Activated T-helper 17 cell treated with anti-CD3 and anti-CD28 coated beads, Interleukin-2, amount 50 U/mL, for 72 hours (primary cell): ENCODE results near the gene SUFU. TPM values are rescaled to one million over a fixed set of nuclear protein-coding genes. Genes with fewer than 3 reads are reported as not detected.
A peak's percentile ranks its signal among the peaks of the same experiment; 100 is the strongest.

Source experiments
- ATAC-seq: fragments of 150-1000 bp; cut with Tn5 transposase; replicated peaks from 2 replicates; pipeline ENCODE4 v1.10.0; 2021; ENCODE audit warnings: mild to moderate bottlenecking, moderate library complexity
- H3K27ac Mint-ChIP-seq: one replicate; pipeline ENCODE4 v1.8.0; 2022; ENCODE audit warnings: mixed read lengths
- H3K27me3 Mint-ChIP-seq: one replicate; pipeline ENCODE4 v1.8.0; 2022; ENCODE audit warnings: mixed read lengths
- H3K36me3 Mint-ChIP-seq: one replicate; pipeline ENCODE4 v1.8.0; 2022; ENCODE audit warnings: low read depth, mild to moderate bottlenecking, mixed read lengths
- H3K4me1 Mint-ChIP-seq: one replicate; pipeline ENCODE4 v1.8.0; 2022; ENCODE audit warnings: mixed read lengths
- H3K4me3 Mint-ChIP-seq: one replicate; pipeline ENCODE4 v1.8.0; 2022; ENCODE audit warnings: mild to moderate bottlenecking, mixed read lengths
- H3K9me3 Mint-ChIP-seq: one replicate; pipeline ENCODE4 v1.8.0; 2022; ENCODE audit warnings: mixed read lengths
- total RNA-seq, 2 donors: library from RNA; stranded (reverse); gene quantifications; one replicate each; pipeline ENCODE4 v1.2.3, GENCODE V29; 2022

SUFU gene
- total RNA-seq, 2 donors from 2014 or later: 11.1 to 16.2 TPM

GRCh38 chr10:102616066-102616770 lies 112.4 kb downstream of the SUFU start:
- Mint-ChIP-seq H3K4me3 (no peak overlapping the region), H3K9me3 (no peaks in the 10 kb centered on the region), H3K27ac (no peak overlapping the region), H3K27me3 (no peaks in the 10 kb centered on the region), H3K4me1 (peaks cover 21% of the 10 kb centered on the region), H3K36me3 (peaks cover 23% of the 10 kb centered on the region)
- ATAC-seq: no peak

DNA sequence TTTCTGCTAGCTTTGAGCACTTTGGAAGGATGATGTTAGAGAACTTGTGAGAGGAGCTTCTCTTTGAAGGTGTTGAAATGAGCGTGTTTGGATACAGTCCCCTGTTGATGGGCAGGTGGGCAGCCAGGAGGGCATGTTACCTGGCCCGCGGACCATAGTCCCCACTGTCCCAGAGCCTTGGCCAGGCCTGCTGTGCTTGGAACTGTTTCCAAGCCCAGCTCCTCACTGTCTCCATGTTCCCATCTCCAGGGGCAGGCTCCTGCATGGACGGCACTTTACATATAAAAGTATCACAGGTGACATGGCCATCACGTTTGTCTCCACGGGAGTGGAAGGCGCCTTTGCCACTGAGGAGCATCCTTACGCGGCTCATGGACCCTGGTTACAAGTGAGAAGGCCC lies 113.3 kb downstream of the SUFU start:
- Mint-ChIP-seq H3K4me1 (peaks cover 15% of the 10 kb centered on the region), H3K36me3 (peaks cover 23% of the 10 kb centered on the region), H3K4me3 (no peak overlapping the region), H3K9me3 (no peaks in the 10 kb centered on the region), H3K27me3 (no peaks in the 10 kb centered on the region), H3K27ac (peak overlapping the region; percentile 78)
- ATAC-seq: no peak

DNA sequence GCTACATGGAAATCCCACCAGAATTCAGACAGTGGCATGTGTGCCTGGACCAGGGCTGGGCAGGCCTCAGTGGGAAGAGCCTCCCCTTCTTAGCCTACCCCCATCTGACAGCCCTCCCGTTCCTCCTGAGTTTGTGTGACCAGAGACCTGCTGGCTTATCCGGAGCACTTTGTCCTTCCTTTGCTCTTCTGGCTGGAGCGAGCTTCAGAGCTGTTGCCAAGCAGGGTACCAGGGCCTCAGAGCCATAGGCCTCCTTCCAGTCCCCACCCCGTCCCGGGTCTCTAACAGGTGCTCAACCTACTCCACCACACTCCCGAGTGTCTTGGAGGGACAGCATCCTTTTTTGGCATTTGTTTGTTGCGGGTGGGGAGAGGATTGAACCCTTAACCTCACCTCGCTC lies 114.0 kb downstream of the SUFU start:
- ATAC-seq: no peak
- H3K9me3 Mint-ChIP-seq: no peaks in the 10 kb centered on the region
- H3K27ac Mint-ChIP-seq: peak overlapping the region; percentile 78
- H3K4me3 Mint-ChIP-seq: no peak overlapping the region
- no peaks in the 10 kb centered on the region for H3K27me3 Mint-ChIP-seq
- H3K36me3 Mint-ChIP-seq: peaks cover 22% of the 10 kb centered on the region
- H3K4me1 Mint-ChIP-seq: peaks cover 13% of the 10 kb centered on the region

DNA sequence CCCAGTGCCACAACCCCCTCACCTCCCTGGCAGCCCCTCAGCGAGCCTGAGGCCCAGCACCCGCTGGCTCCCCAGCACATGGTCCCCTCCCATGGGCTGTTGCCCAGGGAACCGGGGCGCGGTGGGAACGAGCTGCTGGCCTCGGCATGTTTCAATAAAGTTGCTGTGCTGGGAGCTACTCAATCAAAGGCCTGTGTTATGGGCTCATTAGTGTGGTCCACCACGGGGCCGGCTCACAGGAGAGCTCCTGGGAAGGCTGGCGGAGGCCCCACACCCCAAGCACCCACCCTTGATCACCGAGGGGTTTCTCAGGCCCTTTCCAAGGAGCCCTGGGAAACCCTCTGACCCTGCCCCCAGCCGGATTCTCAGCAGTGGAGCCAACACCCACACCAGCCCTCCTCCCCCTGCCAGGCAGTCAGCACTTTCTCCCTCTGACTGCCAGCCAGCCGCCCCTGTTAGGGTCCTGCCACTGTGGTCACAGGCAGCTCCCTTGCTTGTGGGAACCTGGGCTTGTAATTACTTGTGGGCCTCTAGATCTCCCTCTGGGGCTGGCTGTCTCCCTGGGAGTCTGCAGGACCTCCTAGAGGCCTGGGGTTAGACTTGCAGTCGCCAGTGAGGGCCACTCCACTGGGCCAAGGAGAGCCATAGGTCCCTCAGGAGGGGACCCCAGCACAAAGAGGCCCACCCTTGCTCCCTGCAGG lies 115.7 kb downstream of the SUFU start:
- Mint-ChIP-seq H3K4me3 (no peak overlapping the region), H3K27ac (peak overlapping the region; percentile 77), H3K4me1 (peaks cover 9% of the 10 kb centered on the region), H3K36me3 (peaks cover 19% of the 10 kb centered on the region), H3K9me3 (no peaks in the 10 kb centered on the region), H3K27me3 (no peaks in the 10 kb centered on the region)
- no peak for ATAC-seq

- Mint-ChIP-seq H3K36me3 (peaks cover 19% of the 10 kb centered on the region), H3K4me3 (peak overlapping the region; percentile 68), H3K27me3 (no peaks in the 10 kb centered on the region), H3K9me3 (no peaks in the 10 kb centered on the region), H3K4me1 (peaks cover 9% of the 10 kb centered on the region), H3K27ac (peak overlapping the region; percentile 77)
- no peak for ATAC-seq
Observed at GRCh38 chr10:102620138-102620590, 116.4 kb downstream of the SUFU start.

- peak overlapping the region; percentile 77 for H3K27ac Mint-ChIP-seq
- peak; percentile 35 for ATAC-seq
Observed at GRCh38 chr10:102620591-102621442, 117.0 kb downstream of the SUFU start.

DNA sequence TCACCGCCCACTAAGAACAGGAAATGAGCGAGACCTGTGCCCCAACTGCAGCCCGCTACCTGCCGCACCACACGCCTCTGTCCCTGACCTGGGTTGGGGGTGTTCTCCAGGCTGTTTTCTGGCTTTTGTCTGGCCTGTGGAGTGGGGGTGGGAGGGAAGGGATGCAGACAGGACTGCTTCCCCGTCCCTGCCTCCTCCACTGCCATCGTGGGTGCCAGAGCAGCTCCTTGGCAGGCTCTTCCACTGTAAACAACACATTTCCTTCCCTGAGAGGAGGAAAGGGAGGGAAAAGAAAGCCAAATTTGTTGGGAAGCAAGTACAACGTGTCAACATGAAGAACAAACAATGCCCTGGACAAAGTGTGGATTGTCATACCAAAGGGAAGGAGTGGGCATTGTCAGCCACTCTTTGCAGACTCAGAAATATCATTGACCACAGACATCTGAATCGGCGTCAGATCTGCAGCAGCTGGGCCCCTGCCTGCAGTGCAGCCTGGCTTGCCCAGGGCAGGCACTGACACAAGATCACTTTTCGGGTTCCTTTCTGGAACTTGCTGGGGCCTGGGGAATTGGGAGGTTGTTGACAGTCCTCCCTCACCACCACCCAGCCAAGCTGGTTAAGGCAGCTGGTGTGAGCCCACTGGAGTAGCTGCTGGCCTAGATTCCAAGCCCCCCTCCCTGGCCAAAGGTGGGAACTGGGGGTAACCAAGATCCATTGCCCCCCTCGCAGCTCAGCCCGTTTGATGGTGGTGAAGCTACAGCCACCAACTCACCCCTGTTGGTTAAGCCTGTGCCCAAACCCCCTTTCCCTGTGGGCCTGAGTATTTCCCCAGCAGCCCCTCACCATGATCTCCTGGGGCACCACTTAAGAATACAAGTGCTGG lies 117.9 kb downstream of the SUFU start:
- H3K27ac Mint-ChIP-seq: peak overlapping the region; percentile 77
- H3K4me3 Mint-ChIP-seq: peak overlapping the region; percentile 68
- ATAC-seq: peak; percentile 93
- H3K9me3 Mint-ChIP-seq: no peaks in the 10 kb centered on the region
- H3K4me1 Mint-ChIP-seq: peaks cover 9% of the 10 kb centered on the region
- peaks cover 18% of the 10 kb centered on the region for H3K36me3 Mint-ChIP-seq
- no peaks in the 10 kb centered on the region for H3K27me3 Mint-ChIP-seq

More at GRCh38 chr10:102620591-102621442, 117.0 kb downstream of the SUFU start:
- H3K27me3 Mint-ChIP-seq: no peaks in the 10 kb centered on the region
- H3K9me3 Mint-ChIP-seq: no peaks in the 10 kb centered on the region
- H3K4me1 Mint-ChIP-seq: peaks cover 9% of the 10 kb centered on the region
- H3K36me3 Mint-ChIP-seq: peaks cover 19% of the 10 kb centered on the region
- H3K4me3 Mint-ChIP-seq: peak overlapping the region; percentile 68

- peaks cover 9% of the 10 kb centered on the region for H3K4me1 Mint-ChIP-seq
- no peaks in the 10 kb centered on the region for H3K27me3 Mint-ChIP-seq
- no peaks in the 10 kb centered on the region for H3K9me3 Mint-ChIP-seq
- no peak overlapping the region for H3K4me3 Mint-ChIP-seq
- H3K27ac Mint-ChIP-seq: peak overlapping the region; percentile 32
- H3K36me3 Mint-ChIP-seq: no peaks in the 10 kb centered on the region
- ATAC-seq: no peak
Observed at GRCh38 chr10:102624094-102624493, 120.3 kb downstream of the SUFU start.

DNA sequence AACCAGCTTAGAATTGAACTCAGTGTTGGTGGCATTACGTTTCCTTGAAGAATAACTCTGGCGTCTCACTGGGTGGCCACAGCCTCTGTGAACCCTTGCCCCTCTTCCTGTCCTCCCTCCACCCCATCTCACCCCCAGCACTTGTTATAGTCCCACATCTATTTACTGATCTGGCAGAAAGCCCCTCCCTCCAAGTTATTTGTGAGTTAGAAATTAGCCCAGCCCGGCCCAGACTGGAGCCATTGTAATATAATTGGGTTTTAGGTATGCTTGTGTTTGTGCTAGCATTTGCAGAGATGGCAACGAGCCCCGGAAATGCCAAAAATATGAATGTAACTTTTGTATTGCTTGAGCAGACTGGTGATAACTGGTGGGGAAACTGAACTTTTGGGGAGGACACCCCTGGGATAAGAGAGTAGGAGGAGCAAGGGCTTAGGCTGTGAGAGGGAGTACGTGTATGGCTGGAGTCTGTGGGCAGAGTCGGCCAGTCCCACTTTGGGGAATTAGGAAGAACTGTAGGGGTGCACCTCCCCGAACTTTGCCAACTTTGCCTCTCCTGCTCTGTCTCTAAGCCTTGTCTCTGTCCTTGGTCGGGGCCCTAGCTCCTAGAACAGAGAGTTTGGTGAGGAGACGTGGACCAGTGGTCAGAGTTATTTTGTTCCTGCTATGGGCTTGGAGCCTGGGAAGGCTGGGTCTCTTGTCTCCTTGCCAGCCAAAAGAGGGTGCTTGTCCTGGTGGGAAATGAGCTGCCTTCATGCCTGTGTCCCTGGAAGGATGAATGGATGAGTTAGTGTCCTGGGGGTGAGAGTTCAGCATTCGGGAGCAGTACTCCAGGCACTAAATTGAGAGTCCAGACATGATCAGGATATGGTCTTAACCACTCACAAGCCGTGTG lies 121.2 kb downstream of the SUFU start:
- H3K27ac Mint-ChIP-seq: peak overlapping the region; percentile 32
- H3K4me3 Mint-ChIP-seq: no peak overlapping the region
- H3K36me3 Mint-ChIP-seq: no peaks in the 10 kb centered on the region
- H3K27me3 Mint-ChIP-seq: no peaks in the 10 kb centered on the region
- no peak for ATAC-seq
- H3K9me3 Mint-ChIP-seq: no peaks in the 10 kb centered on the region
- H3K4me1 Mint-ChIP-seq: peaks cover 9% of the 10 kb centered on the region

- Mint-ChIP-seq H3K9me3 (no peaks in the 10 kb centered on the region), H3K4me3 (no peak overlapping the region), H3K27me3 (no peaks in the 10 kb centered on the region), H3K36me3 (no peaks in the 10 kb centered on the region), H3K4me1 (peaks cover under 1% of the 10 kb centered on the region), H3K27ac (peak overlapping the region; percentile 61)
- no peak for ATAC-seq
Observed at GRCh38 chr10:102626026-102626685, 122.4 kb downstream of the SUFU start.

DNA sequence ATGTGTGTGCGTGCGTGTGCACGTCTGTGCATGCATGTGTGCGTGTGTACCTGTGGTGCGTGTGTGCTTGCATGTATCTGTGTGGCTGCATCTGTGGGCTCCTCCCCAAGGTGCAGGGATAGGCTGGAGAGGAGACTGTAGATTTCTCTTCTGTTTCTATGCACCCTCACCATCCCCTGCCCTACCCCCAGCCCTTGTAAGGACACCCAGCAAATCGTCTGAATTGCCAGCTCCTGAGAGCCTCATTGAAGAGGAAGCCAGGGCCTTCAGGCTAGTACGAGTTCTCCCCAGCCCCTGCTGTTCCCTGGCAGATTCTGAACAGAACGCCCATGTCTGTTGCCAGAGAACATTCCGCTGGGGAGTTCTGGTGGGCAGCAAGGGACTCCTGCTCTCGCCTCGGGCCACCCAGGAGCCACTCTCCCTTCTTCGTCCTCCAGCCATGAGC lies 123.5 kb downstream of the SUFU start:
- H3K4me1 Mint-ChIP-seq: peaks cover 1% of the 10 kb centered on the region
- H3K4me3 Mint-ChIP-seq: no peak overlapping the region
- H3K27ac Mint-ChIP-seq: peak overlapping the region; percentile 61

GRCh38 chr10:102627736-102628293 lies 124.0 kb downstream of the SUFU start:
- H3K27ac Mint-ChIP-seq: peak overlapping the region; percentile 61
- H3K4me3 Mint-ChIP-seq: no peak overlapping the region
- H3K4me1 Mint-ChIP-seq: peaks cover 6% of the 10 kb centered on the region
- H3K27me3 Mint-ChIP-seq: no peaks in the 10 kb centered on the region
- H3K9me3 Mint-ChIP-seq: no peaks in the 10 kb centered on the region
- no peak for ATAC-seq
- no peaks in the 10 kb centered on the region for H3K36me3 Mint-ChIP-seq

More for the DNA sequence above, 123.5 kb downstream of the SUFU start:
- ATAC-seq: no peak
- Mint-ChIP-seq H3K9me3 (no peaks in the 10 kb centered on the region), H3K27me3 (no peaks in the 10 kb centered on the region), H3K36me3 (no peaks in the 10 kb centered on the region)
